DND-41 (cell line): ENCODE measurements around the gene RNU1-3.
"Not testable (repeated sequence)": the region's sequence is repeated elsewhere in the genome, so short reads cannot be mapped to it uniquely, and the experiment has no call there.

Experiments used
- CTCF ChIP-seq: IDR thresholded peaks from 2 replicates; pipeline ENCODE4 v1.5.1; 2012; ENCODE audit warnings: borderline replicate concordance, low read length, moderate library complexity, mild to moderate bottlenecking; ENCODE audit not compliant: poor library complexity, severe bottlenecking; ENCODE audit errors: extremely low read depth
- EZH2 ChIP-seq: IDR thresholded peaks from 3 replicates; pipeline ENCODE4 v1.6.1; 2012; ENCODE audit warnings: borderline replicate concordance, low read depth, mild to moderate bottlenecking, moderate library complexity, low read length, inconsistent platforms; ENCODE audit not compliant: severe bottlenecking

- not testable (repeated sequence) for TF ChIP-seq CTCF, EZH2
Observed at GRCh38 chr1:16712582-16712981, 45.8 kb upstream of the RNU1-3 start.
